Erythroblast (primary cell): ENCODE results near the gene ZSCAN23.

ENCODE experiments used
- GATA1 ChIP-seq: IDR thresholded peaks from 2 replicates; pipeline ENCODE4 v1.6.1; 2011; ENCODE audit warnings: low read depth, mild to moderate bottlenecking, control low read depth, low read length, moderate library complexity
- POLR2A ChIP-seq: IDR thresholded peaks from 2 replicates; pipeline ENCODE4 v1.6.1; 2011; ENCODE audit warnings: mild to moderate bottlenecking, low read length

DNA sequence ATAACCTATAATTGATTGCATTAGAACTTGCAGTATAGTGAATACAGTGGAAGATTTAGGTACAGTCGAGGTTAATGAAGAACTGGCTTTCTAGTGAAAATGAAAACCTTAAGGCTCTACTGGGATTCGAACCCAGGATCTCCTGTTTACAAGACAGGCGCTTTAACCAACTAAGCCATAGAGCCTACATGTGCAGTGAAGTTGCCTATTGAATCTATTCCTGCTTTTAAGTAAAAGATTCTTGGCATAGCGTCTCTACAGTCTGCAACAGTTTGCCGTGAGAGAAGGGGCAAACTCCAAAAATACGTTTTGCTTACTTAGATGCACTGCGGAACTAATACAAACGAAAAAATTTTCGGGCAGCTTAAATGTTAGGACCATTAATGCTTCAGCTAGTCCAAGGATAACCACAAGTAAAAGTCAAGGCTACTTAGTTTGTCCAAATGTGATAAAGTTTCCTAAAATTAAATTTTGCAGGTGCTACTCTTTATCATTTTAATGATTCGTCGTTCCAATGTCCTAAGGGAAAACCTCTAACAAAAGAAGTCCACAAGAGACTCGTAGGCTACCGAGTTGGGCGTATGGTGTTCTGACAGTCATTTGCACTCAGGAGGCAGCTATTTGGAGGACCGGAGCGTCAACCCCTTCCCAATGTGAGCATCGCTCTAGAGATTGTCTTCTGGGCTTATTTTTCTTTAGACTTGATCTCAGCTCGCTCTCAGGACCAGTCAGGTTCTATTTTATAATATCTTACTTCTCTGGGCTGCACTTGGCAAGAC, 31.3 kb upstream of the ZSCAN23 start:
- TF ChIP-seq POLR2A (no peak), GATA1 (no peak)
